ENCODE results near the gene FARS2.

The FARS2 gene

GRCh38 chr6:5361396-5361795 lies 100.1 kb downstream of the FARS2 start:
- H2BK5ac ChIP-seq (ENCODE audit: low read length) = no peak overlapping the region

GRCh38 chr6:5365436-5366195 lies 104.3 kb downstream of the FARS2 start:
- Histone ChIP-seq H3K23ac (ENCODE audit: low read length) (no peak overlapping the region), H3K4me1 (ENCODE audit: control insufficient read depth, low read depth, low read length) (no peaks in the 10 kb centered on the region), H2BK5ac (ENCODE audit: low read length) (no peak overlapping the region), H3K4ac (ENCODE audit: low read depth, low read length) (no peak overlapping the region), H3K36me3 (ENCODE audit: control insufficient read depth, insufficient read depth, low read length) (no peaks in the 10 kb centered on the region), H3K27me3 (ENCODE audit: insufficient read depth, low read length, poor library complexity) (no peaks in the 10 kb centered on the region), H2AK5ac (ENCODE audit: low read length) (no peak overlapping the region), H3K56ac (ENCODE audit: low read length) (no peak overlapping the region), H2BK120ac (ENCODE audit: low read depth, low read length) (no peak overlapping the region), H3K4me3 (ENCODE audit: low read length) (no peak overlapping the region), H3K79me1 (ENCODE audit: low read length) (no peaks in the 10 kb centered on the region), H3K9ac (ENCODE audit: low read length) (no peak overlapping the region), H3K79me2 (ENCODE audit: control insufficient read depth, insufficient read depth, low read length) (no peaks in the 10 kb centered on the region), H3K27ac (ENCODE audit: low read depth, low read length) (no peak overlapping the region), H4K5ac (ENCODE audit: low read length) (no peak overlapping the region), H4K8ac (ENCODE audit: low read depth, low read length) (no peak overlapping the region), H3K18ac (ENCODE audit: low read length) (no peak overlapping the region), H3K4me2 (ENCODE audit: low read length) (no peak overlapping the region), H2BK15ac (replicated peaks; ENCODE audit: low read depth) (no peak overlapping the region)
- DNase-seq = no peak
- no CpG with 5 or more reads among the region's 4 CpGs for WGBS (ENCODE audit: extremely low coverage, insufficient coverage, low lambda C conversion rate)

More at GRCh38 chr6:5361396-5361795, 100.1 kb downstream of the FARS2 start:
- Histone ChIP-seq H3K36me3 (ENCODE audit: control insufficient read depth, insufficient read depth, low read length) (no peaks in the 10 kb centered on the region), H3K27me3 (ENCODE audit: insufficient read depth, low read length, poor library complexity) (no peaks in the 10 kb centered on the region), H2BK120ac (ENCODE audit: low read depth, low read length) (no peak overlapping the region), H3K4me3 (ENCODE audit: low read length) (no peak overlapping the region), H3K23ac (ENCODE audit: low read length) (no peak overlapping the region), H3K79me1 (ENCODE audit: low read length) (no peaks in the 10 kb centered on the region), H3K79me2 (ENCODE audit: control insufficient read depth, insufficient read depth, low read length) (no peaks in the 10 kb centered on the region), H3K56ac (ENCODE audit: low read length) (no peak overlapping the region), H3K18ac (ENCODE audit: low read length) (no peak overlapping the region), H3K4ac (ENCODE audit: low read depth, low read length) (no peak overlapping the region), H3K4me2 (ENCODE audit: low read length) (no peak overlapping the region), H2AK5ac (ENCODE audit: low read length) (no peak overlapping the region), H3K27ac (ENCODE audit: low read depth, low read length) (no peak overlapping the region), H3K9ac (ENCODE audit: low read length) (no peak overlapping the region), H4K5ac (ENCODE audit: low read length) (no peak overlapping the region), H3K4me1 (ENCODE audit: control insufficient read depth, low read depth, low read length) (no peaks in the 10 kb centered on the region), H4K8ac (ENCODE audit: low read depth, low read length) (no peak overlapping the region), H2BK15ac (replicated peaks; ENCODE audit: low read depth) (no peak overlapping the region)
- no peak for DNase-seq
- WGBS (ENCODE audit: extremely low coverage, insufficient coverage, low lambda C conversion rate) = no CpG with 5 or more reads among the region's 2 CpGs

GRCh38 chr6:5366941-5367340 lies 105.6 kb downstream of the FARS2 start:
- Histone ChIP-seq H2BK15ac (replicated peaks; ENCODE audit: low read depth) (no peak overlapping the region), H2AK5ac (ENCODE audit: low read length) (no peak overlapping the region), H3K27ac (ENCODE audit: low read depth, low read length) (no peak overlapping the region), H3K36me3 (ENCODE audit: control insufficient read depth, insufficient read depth, low read length) (no peaks in the 10 kb centered on the region), H3K4ac (ENCODE audit: low read depth, low read length) (no peak overlapping the region), H4K5ac (ENCODE audit: low read length) (no peak overlapping the region), H3K9ac (ENCODE audit: low read length) (no peak overlapping the region), H3K23ac (ENCODE audit: low read length) (no peak overlapping the region), H2BK120ac (ENCODE audit: low read depth, low read length) (no peak overlapping the region), H3K18ac (ENCODE audit: low read length) (no peak overlapping the region), H3K27me3 (ENCODE audit: insufficient read depth, low read length, poor library complexity) (no peaks in the 10 kb centered on the region), H3K56ac (ENCODE audit: low read length) (no peak overlapping the region), H3K79me1 (ENCODE audit: low read length) (no peaks in the 10 kb centered on the region), H3K4me1 (ENCODE audit: control insufficient read depth, low read depth, low read length) (no peaks in the 10 kb centered on the region), H3K4me3 (ENCODE audit: low read length) (no peak overlapping the region), H2BK5ac (ENCODE audit: low read length) (no peak overlapping the region), H3K4me2 (ENCODE audit: low read length) (no peak overlapping the region), H3K79me2 (ENCODE audit: control insufficient read depth, insufficient read depth, low read length) (no peaks in the 10 kb centered on the region), H4K8ac (ENCODE audit: low read depth, low read length) (no peak overlapping the region)
- DNase-seq = no peak
- 100% methylated on average over 1 of the region's 3 CpGs for WGBS (ENCODE audit: extremely low coverage, insufficient coverage, low lambda C conversion rate)

- Histone ChIP-seq H3K27ac (ENCODE audit: low read depth, low read length) (no peak overlapping the region), H2AK5ac (ENCODE audit: low read length) (no peak overlapping the region), H3K18ac (ENCODE audit: low read length) (no peak overlapping the region), H3K4ac (ENCODE audit: low read depth, low read length) (no peak overlapping the region), H3K23ac (ENCODE audit: low read length) (no peak overlapping the region), H3K4me1 (ENCODE audit: control insufficient read depth, low read depth, low read length) (no peaks in the 10 kb centered on the region), H3K27me3 (ENCODE audit: insufficient read depth, low read length, poor library complexity) (no peaks in the 10 kb centered on the region), H3K36me3 (ENCODE audit: control insufficient read depth, insufficient read depth, low read length) (no peaks in the 10 kb centered on the region), H3K79me1 (ENCODE audit: low read length) (no peaks in the 10 kb centered on the region), H3K56ac (ENCODE audit: low read length) (no peak overlapping the region), H3K4me3 (ENCODE audit: low read length) (no peak overlapping the region), H4K5ac (ENCODE audit: low read length) (no peak overlapping the region), H2BK120ac (ENCODE audit: low read depth, low read length) (no peak overlapping the region), H3K4me2 (ENCODE audit: low read length) (no peak overlapping the region), H3K9ac (ENCODE audit: low read length) (no peak overlapping the region), H4K8ac (ENCODE audit: low read depth, low read length) (no peak overlapping the region), H2BK5ac (ENCODE audit: low read length) (no peak overlapping the region), H2BK15ac (replicated peaks; ENCODE audit: low read depth) (no peak overlapping the region), H3K79me2 (ENCODE audit: control insufficient read depth, insufficient read depth, low read length) (no peaks in the 10 kb centered on the region)
- WGBS (ENCODE audit: extremely low coverage, insufficient coverage, low lambda C conversion rate) = no CpG with 5 or more reads among the region's 2 CpGs
- no peak for DNase-seq
These were observed 106.2 kb downstream of the FARS2 start for GRCh38 chr6:5367510-5367909.

- H3K79me1 ChIP-seq (ENCODE audit: low read length) = no peaks in the 10 kb centered on the region
- WGBS (ENCODE audit: extremely low coverage, insufficient coverage, low lambda C conversion rate) = no CpG with 5 or more reads among the region's 2 CpGs
- H3K36me3 ChIP-seq (ENCODE audit: control insufficient read depth, insufficient read depth, low read length) = no peaks in the 10 kb centered on the region
These were observed 112.1 kb downstream of the FARS2 start for GRCh38 chr6:5373430-5373829.

GRCh38 chr6:5378331-5378730 lies 117.0 kb downstream of the FARS2 start:
- H3K4me1 ChIP-seq (ENCODE audit: control insufficient read depth, low read depth, low read length) = no peaks in the 10 kb centered on the region
- H4K8ac ChIP-seq (ENCODE audit: low read depth, low read length) = no peak overlapping the region
- DNase-seq = no peak
- no peak overlapping the region for H2BK120ac ChIP-seq (ENCODE audit: low read depth, low read length)
- no peaks in the 10 kb centered on the region for H3K27me3 ChIP-seq (ENCODE audit: insufficient read depth, low read length, poor library complexity)
- no peaks in the 10 kb centered on the region for H3K79me2 ChIP-seq (ENCODE audit: control insufficient read depth, insufficient read depth, low read length)
- H3K4me3 ChIP-seq (ENCODE audit: low read length) = no peak overlapping the region
- H2AK5ac ChIP-seq (ENCODE audit: low read length) = no peak overlapping the region
- no peak overlapping the region for H3K9ac ChIP-seq (ENCODE audit: low read length)
- no peak overlapping the region for H2BK5ac ChIP-seq (ENCODE audit: low read length)
- no peak overlapping the region for H3K18ac ChIP-seq (ENCODE audit: low read length)
- H3K79me1 ChIP-seq (ENCODE audit: low read length) = no peaks in the 10 kb centered on the region
- no peak overlapping the region for H2BK15ac ChIP-seq (replicated peaks; ENCODE audit: low read depth)
- H3K23ac ChIP-seq (ENCODE audit: low read length) = no peak overlapping the region
- WGBS (ENCODE audit: extremely low coverage, insufficient coverage, low lambda C conversion rate) = no CpG with 5 or more reads among the region's 6 CpGs
- no peak overlapping the region for H4K5ac ChIP-seq (ENCODE audit: low read length)
- no peak overlapping the region for H3K4me2 ChIP-seq (ENCODE audit: low read length)
- H3K4ac ChIP-seq (ENCODE audit: low read depth, low read length) = no peak overlapping the region
- no peak overlapping the region for H3K56ac ChIP-seq (ENCODE audit: low read length)
- no peak overlapping the region for H3K27ac ChIP-seq (ENCODE audit: low read depth, low read length)
- no peaks in the 10 kb centered on the region for H3K36me3 ChIP-seq (ENCODE audit: control insufficient read depth, insufficient read depth, low read length)

More at GRCh38 chr6:5373430-5373829, 112.1 kb downstream of the FARS2 start:
- DNase-seq = no peak
- Histone ChIP-seq H3K4me2 (ENCODE audit: low read length) (no peak overlapping the region), H3K4ac (ENCODE audit: low read depth, low read length) (no peak overlapping the region), H2BK120ac (ENCODE audit: low read depth, low read length) (no peak overlapping the region), H2BK15ac (replicated peaks; ENCODE audit: low read depth) (no peak overlapping the region), H2AK5ac (ENCODE audit: low read length) (no peak overlapping the region), H2BK5ac (ENCODE audit: low read length) (no peak overlapping the region), H3K4me3 (ENCODE audit: low read length) (no peak overlapping the region), H4K5ac (ENCODE audit: low read length) (no peak overlapping the region), H3K56ac (ENCODE audit: low read length) (no peak overlapping the region), H3K4me1 (ENCODE audit: control insufficient read depth, low read depth, low read length) (no peaks in the 10 kb centered on the region), H3K27ac (ENCODE audit: low read depth, low read length) (no peak overlapping the region), H3K27me3 (ENCODE audit: insufficient read depth, low read length, poor library complexity) (no peaks in the 10 kb centered on the region), H3K9ac (ENCODE audit: low read length) (no peak overlapping the region), H4K8ac (ENCODE audit: low read depth, low read length) (no peak overlapping the region), H3K18ac (ENCODE audit: low read length) (no peak overlapping the region), H3K79me2 (ENCODE audit: control insufficient read depth, insufficient read depth, low read length) (no peaks in the 10 kb centered on the region), H3K23ac (ENCODE audit: low read length) (no peak overlapping the region)

Measured in mesendoderm (in vitro differentiated cells).